Eye (tissue), 1 donor: Measurements from ENCODE around the gene DGCR2.
"Not testable (repeated sequence)": the region's sequence is repeated elsewhere in the genome, so short reads cannot be mapped to it uniquely, and the experiment has no call there.

Source experiments
- DNase-seq: peaks from one replicate; pipeline ENCODE4 v3.0.0-alpha.2; 2015

Gene DGCR2

DNA sequence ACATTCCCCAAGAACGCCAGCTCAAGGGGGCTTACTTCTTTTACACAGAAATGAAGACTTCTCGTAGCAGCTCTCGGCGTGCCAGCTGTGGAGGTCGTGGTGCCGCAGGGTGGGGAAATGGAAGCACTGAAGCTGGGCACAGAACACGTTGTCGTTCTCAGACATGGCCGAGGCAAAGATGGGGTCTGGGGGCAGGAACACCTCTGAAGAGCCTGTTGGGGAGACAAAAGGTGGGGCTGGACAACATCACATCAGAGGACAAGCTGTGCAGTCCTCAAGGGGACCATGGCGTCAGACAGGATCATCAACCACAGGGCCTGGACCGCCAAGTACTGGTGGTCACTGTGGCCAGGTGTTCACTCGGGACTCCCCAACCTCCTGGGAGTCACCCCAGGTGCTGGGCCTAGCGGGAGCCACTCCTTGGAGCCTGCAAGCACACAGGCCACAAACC, 65.2 kb downstream of the DGCR2 start:
- DNase-seq, result no peak

DNA sequence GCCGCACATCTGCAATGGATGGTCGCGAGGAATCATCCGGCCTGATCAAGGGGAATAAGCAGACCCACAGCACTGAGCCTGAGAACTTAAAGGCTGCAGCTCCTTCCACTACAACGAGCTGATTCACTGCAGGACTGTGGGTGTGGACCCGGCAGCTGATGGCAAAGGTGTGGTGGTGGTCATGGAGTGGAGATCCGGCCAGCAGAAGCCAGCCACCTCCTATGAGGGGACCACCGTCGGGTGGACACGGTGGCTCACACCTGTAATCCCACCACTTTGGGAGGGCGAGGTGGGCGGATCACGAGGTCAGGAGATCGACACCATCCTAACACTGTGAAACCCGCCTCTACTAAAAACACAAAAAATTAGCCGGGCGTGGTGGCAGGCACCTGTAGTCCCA, 66.4 kb downstream of the DGCR2 start:
- no peak for DNase-seq

DNA sequence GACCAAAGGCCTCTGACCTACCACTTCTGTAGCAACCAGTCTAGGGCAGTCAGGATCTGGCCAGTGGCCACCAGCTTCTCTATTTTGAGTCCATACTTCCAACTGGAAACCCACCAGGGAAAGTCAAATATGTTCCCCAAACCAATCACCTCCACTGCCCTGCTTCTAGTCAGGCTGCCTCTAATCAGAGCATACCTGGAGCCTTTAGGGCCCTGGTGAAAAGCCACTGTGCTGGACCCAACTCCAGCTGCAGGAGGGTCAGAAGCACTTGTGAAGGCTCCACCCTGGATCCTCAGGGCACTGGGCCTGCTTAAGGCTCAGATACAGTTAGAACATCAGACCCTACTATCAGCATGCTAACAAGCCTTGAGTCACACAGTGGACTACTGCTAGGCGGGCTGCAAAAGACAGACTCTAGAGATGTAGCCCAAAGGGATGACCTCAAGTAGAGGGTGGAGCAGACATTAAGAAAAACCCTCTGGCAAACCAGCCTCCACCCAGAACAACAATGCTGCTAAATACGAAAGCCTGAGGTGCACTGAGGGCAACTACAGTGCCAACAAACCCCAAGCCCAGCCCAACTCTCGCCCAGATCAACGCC, 69.2 kb downstream of the DGCR2 start:
- DNase-seq, result no peak

DNA sequence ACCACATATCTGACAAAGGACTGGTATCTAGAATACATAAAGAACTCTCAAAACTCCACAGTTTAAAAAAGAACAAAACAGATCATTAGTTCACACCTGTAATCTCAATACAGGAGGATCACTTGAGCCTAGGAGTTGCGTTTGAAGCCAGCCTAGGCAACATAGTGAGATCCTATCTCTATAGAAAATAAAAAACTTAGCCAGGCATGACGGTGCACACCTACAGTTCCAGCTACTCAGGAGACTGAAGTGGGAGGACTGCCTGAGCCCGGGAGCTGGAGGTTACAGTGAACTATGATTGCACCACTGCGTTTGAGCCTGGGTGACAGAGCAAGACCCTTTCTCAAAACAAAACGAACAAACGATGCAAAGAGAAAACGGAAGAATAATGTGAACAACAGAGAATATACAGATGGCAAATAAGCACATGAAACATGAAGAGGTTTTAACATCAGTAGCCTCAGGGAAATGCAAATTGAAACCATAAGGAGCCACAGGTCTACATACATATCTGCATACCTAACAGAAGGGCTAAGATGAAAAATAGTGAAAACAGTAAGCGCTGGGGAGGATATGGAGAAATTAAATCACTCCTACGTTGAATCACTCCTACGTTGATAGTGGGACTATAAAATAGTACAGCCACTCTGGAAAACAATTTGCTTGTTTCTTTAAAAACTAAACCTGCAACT, 70.7 kb downstream of the DGCR2 start:
- DNase-seq, result no peak

DNA sequence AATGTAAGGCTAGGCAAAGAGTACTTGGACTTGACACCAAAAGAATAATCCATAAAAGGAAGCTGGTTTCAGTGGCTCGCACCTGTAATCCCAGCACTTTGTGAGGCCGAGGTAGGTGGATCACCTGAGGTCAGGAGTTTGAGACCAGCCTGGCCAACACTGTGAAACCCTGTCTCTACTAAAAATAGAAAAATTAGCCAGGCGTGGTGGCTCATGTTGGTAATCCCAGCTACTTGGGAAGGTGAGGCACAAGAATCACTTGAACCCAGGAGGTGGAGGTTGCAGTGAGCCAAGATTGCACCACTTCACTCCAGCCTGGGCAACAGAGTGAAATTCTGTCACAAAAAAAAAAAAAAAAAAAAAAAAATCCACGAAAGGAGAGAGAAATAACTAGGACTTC, 71.4 kb downstream of the DGCR2 start:
- DNase-seq, result not testable (repeated sequence)

DNA sequence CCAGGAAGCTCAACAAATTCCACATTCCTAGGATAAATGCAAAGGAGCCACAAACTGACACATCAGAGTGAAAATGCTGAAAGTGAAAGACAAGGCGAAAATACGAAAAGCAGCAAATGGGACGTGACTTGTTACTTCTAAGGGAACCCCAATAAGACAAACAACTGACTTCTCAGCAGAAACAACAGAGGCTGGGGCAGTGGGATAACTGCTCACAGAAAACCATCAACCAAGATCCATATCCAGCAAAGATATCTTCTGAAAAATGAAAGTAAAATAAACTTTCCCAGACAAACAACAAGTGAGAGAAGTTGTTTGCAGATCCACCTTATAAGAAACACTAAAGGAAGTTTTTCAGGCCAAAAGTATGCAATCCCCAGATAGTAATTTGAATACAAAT, 72.1 kb downstream of the DGCR2 start:
- no peak for DNase-seq

DNA sequence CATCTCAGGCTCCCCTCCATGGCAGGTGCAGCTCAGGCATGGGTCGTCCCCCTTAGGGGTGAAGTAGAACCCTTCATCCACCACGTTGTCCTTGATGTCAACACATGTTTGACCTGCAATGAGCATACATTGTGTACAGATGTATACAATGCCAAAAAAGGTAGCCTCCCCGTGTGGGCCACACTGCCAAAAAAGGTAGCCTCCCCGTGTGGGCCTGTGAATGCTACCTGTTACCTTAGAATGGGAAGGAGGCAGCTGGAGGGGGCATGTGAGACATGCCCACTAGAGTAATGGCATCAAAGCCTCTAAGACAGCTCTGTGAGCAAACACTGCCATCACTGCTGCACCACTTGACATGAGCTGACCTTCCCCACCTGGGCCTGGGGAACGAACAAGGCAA, 73.7 kb downstream of the DGCR2 start:
- DNase-seq, result no peak

DNA sequence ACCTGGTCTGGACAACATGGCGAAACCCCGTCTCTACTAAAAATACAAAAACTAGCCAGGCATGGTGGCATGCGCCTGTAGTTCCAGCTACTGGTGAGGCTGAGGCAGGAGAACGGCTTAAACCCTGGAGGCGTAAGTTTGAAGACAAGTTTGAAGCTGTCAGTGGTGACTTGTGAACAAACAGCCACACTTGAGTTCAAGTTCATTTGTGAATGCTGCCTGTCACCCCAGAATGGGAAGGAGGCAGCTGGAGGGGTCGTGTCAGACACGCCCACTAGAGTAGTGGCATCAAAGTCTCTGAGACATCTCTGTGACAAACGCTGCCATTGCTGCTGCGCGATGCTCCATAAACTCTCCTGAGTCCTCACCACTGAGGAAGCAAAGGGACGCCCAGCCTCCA, 74.2 kb downstream of the DGCR2 start:
- no peak for DNase-seq

DNA sequence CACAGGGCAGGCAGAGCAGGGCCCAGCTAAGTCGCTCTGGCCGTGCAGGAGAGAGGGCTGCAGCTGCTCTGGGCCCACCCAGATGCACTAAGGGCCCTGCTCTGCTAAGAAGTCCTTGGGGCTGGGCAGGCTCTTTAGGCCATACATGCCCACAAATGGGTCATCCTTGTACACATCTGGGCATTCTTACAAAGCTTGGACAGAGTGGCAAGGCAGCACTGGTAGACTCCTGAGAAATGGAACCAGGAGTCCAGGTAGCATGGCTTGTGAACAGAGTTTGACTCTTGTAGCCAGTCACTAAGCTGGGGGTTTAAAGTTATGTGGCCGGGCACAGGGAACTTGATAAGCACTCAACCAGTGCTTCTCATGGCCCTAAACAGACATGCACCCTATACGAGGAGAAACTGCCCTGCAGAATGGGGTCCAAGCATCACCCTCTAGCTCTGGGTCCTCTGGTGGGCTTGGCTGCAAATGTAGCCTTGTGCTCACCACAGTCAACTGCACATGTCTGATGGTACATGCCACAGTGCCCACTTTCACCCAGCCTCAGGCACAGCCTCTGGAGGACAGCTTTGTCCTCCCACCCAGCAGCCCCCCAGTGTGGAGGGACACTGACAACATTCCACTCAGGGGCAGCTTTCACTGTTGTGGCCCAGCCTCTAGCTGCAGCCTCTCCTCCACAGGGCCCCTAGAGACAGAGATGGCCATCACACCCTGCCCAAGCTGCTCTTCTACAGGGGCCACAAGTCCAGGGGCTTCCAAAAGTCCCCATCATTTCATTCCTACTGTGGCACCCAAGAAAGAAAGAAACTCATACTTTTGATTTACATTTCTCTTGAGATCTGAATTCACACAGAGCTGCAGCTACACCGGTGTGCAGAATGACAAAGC, 75.2 kb downstream of the DGCR2 start:
- no peak for DNase-seq

DNA sequence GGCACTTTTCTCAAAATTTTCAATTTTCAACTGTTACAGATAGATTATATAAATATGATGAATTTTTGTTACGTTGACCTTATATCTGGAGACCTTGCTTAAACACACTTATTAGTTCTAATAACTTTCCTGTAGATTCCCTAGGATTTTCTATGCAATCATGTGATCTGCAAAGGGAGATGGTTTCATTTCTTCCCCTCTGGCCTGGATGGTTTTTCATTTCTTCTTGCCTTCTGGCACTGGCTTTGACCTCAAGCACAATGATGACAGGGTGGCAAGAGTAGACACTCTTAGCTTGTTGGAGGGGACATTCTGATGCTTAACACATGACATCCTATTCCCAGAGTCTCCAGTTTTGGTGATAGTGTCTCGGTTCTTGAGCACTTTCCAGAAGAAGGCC, 75.9 kb downstream of the DGCR2 start:
- DNase-seq, result no peak

DNA sequence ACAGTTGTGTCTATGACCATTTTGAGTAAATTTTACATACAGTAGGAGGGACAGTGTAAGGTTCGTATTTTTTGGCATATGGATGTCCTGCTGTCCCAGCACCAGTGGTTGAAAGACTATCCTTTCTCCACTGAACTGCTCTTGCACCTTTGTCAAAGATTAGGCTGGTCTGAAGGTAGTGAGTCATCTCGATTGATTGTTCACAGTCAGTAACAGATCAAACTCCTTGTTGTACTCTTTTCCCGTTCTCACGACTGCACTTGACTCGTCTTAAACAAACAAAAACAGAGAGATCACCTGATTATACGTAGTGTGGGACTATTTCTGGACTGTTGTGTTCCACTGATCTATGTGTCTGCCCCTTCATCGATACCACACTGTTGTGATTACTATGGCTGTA, 77.1 kb downstream of the DGCR2 start:
- no peak for DNase-seq

DNA sequence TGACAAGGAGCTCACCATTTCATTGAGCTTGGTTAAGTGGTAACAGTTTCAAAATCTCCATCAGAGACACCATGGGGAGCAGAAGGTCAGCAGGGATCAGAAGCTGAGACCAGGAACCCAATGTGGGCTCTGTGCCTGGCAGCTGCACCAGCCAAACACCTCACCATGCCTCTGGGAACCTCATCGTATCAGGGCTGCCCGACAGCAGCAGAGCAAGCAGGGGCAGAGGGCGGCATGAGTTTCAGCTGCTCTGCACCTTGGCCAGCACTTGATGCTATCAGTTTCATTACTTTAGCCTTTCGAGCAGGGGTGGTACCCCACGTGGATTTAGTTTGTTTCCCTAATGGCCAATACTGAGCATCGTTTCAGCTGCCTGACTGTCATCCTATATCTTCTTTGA, 77.8 kb downstream of the DGCR2 start:
- DNase-seq, result no peak

DNA sequence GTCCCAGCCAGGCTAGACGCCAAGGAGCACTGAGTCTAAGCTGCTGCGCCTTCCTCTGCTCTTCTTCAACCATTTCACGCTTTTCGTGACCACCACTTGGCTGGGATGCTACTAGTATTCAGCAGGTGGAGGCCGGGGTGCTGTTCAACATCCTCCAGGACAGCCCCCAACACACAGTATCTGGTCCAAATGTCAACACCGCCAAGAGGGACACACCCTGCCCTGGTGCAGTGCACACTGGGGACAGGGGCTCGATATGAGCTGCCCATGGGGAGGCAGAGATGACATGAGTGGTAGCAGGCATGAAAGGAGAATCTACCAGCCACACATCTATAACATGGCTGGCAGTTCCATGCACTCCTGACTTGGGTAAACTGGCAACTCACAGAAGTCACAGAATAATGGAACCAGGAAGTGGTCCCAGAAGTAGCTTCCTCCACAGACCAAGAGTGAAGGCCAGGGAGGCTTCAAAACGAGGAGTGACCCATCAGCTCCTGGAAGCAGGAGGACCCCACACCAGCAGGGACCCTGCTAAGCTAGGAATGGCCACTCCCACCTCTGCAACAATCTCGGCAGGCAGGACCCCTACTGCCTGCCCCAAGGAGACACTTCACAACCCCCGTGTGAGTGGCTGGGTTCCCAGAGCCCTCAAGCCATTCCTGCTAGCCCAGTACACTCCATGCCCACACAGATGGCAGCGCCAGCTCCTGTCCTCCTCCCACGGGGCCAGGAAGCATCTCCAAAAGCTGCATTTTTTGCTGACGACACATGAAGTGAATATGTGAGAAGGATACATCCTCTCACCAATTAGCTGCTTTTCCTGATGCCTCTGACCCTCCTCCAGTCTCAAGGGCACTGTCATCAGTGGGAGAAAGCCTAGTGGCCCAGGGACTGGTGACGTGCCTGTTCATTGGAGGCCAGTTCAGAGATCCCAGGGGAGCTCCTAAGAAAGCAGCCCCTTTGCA, 78.8 kb downstream of the DGCR2 start:
- DNase-seq, result no peak

DNA sequence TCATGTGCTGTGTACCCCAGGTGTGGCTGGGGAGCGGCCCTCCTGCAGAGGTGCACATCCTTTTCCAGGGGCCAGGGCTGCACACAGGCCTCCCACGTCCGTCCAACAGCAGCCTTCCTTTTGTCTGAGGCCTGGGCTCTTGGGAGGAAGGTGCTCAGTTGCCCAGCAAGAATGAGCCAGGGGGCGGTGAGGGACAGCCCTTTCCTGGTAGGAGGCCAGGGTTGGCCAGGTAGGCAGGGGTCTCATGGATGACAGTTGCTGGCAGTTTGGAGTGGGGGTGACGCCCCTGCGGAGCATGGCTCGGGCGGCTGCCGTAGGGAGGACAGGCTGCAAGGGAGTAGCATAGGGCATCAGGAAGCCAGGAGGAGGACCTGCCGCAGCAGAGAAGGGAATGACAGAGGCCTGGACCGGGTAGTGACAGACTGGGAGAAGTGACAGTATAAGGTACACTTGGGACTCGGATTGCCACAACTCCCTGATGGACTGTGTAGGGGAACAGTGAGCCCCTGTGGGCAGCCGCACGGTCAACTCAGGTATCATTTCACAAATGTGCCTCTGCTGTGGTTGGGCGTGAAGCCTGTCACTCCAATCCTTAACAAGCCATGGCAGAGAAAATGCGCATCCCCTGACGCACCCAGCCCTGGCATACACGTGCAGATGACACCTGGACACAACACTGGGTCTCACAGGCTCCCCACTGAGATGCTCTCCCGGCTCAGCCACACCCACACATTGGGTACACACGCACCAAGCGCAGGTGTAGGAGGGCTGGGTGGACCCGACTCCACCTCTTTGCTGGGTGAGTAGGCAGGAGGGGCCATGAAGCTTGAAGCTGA, 79.7 kb downstream of the DGCR2 start:
- DNase-seq, result no peak

DNA sequence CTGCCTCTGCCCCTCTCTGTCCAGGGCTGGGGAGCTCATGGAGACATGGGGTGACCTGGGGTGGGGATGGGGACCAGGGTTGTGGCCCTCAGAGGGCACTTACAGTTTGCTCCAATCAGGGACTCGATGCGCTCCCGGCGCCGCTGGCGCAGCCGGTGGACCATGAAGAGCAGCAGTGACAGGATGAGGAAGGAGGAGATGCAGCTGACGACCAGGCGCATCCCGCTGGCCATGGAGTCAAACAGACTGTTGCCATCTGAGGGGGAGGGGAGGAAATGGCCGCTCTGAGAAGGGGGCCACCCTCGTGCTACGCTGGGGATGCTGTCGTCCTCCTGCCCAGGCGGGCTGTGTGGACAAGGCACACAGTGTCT, 80.5 kb downstream of the DGCR2 start:
- DNase-seq, result no peak

DNA sequence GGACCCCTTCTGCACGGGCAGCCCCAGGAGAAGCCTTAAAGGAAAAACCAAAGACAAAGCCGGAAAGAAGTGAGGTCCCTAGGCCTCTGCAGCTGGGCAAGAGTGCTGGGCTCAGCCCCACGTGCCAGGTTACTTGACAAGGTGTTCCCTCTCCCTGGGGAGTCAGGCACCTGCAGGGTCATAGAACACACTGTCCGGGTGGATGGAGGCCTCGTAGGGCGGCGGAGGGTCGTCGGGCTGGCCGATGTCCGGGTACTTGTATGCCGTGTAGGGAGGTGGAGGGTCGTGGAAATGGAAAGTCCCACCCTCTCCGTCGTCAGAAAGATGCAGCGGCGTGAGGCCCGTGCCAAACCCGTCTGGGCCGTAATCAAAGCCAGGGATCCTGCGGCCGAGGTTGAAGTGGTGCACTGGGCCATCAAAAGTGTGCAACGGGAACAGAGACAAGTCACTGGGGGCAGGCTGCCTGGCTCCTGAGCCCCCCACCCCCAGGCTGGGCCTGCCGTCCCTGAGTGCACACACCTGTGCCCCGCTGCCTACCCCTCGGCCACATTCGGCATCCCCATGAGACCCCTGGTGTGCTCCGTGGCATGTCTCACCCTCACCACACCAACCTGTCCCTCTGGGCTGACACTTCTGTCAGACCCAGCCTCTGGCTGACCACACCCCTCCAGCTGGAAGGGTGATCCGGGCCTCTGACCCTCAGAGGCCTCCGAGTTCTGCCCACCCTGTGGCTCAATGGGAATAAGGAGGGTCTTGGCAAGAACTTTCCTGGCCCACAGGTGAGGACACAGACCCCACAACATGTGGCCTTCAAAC, 81.1 kb downstream of the DGCR2 start:
- no peak for DNase-seq

DNA sequence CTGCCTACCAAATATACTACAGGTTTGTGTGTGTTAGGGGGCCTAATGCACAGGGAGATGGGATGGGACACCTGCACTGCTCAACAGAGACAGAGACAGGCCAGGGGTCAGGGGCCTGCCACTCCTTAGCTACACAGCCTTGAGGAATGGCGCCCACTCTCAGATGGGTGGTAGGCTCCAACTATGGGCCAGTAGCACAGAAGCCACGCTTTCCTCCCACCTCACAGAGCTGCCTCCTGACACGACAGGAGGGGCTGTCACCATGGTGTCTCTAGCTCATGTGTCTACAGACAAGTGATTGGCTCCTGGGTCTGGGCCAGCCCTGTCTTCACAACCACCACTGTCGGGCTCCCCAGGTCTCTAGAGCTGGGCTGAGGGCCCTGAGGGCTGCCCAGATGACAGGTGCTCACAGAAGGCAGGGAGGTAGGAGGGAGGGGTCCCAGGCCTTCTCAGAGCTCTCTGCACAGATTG, 81.8 kb downstream of the DGCR2 start:
- DNase-seq, result no peak

DNA sequence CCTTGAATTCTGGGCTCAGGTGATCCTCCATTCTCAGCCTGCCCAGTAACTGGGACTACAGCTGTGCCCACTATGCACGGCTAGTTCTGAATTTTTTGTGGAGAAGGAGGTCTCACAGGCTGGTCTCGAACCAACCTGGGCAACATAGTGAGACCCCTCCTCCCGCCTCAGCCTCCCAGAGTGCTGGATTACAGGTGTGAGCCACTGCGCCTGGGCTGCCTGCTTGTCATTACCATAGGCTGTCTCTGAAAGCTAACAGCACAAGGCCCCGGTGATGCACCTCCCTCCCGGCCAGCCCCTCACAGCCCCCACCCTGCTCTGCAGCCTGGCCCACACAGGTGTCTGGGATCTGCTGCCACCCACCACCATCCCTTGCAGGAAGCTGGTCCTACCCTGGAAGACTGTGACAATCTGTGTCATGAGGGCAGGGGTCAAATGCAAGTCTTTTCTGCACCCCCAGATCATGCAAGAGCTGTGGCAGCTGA, 82.4 kb downstream of the DGCR2 start:
- no peak for DNase-seq

DNA sequence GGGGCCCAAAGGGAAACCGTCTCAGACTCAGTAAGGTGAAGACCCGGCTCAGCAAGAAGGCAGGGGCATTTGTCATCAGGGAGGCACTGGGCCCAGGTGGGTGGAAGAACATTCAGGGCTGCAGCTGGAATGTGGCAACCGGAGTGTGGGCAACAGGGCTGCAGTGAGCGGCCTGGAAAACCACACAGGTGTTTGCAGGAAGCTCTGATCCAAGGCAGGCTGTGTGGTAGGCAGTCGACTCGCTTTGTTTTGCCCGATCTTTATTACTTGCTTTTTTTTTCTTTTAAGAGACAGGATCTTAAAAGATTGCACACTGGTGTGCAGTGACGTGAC, 82.8 kb downstream of the DGCR2 start:
- no peak for DNase-seq

DNA sequence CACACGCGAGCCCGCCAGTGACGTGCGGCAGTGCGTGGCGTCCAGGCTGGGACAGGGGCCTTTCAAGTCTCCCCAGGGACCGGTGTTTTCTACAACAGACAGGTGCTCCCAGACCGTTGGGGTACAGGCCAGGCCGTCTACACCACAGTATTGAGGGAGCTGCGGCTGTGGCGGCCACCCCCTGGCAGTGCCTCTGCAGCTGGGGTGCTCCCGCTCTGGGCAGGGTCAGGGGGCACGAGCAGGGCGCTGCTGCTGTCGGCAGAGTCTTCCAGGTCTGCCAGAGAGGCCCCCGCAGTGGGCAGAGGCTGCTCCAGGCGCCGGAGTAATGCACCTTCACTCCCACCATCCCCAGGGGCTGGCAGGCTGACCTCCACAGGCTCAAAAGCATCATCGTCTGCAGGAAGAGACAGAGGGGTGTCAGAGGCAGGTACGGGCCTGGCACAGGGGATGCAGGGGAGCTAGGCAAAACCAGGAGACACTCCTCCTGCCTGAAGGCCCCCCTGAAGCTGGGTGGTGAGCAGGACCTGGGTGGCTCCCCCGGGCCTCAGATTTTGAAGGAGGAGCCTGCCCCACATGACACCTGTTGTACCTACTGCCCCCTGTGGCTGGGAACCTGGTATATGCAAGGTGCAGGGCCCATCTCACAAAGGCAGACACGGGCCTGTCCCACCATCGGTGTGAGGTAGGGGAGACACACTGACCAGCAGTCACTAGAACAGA, 83.3 kb downstream of the DGCR2 start:
- no peak for DNase-seq
